Neuronal stem cell (in vitro differentiated cells): ENCODE data around the gene DDX1.

Experiments used
- DNase-seq: peaks from one replicate; pipeline ENCODE4 v3.0.0-alpha.2; 2013; ENCODE audit warnings: low spot score
- H2AFZ ChIP-seq: one replicate; pipeline ENCODE4 v1.6.1; 2013; ENCODE audit warnings: mild to moderate bottlenecking, low read length, inconsistent platforms
- H2AK5ac ChIP-seq: 2 replicates; pipeline ENCODE4 v1.6.1; 2013; ENCODE audit warnings: low read depth, mild to moderate bottlenecking, inconsistent platforms, low read length, moderate library complexity, mixed read lengths
- H2BK120ac ChIP-seq: 2 replicates; pipeline ENCODE4 v1.6.1; 2013; ENCODE audit warnings: low read depth, mild to moderate bottlenecking, inconsistent platforms, low read length, moderate library complexity, mixed read lengths
- H2BK12ac ChIP-seq: one replicate; pipeline ENCODE4 v1.6.1; 2013; ENCODE audit warnings: low read length, inconsistent platforms
- H2BK15ac ChIP-seq: 2 replicates; pipeline ENCODE4 v1.6.1; 2013; ENCODE audit warnings: mild to moderate bottlenecking, low read length, inconsistent platforms, mixed read lengths
- H2BK5ac ChIP-seq: one replicate; pipeline ENCODE4 v1.6.1; 2013; ENCODE audit warnings: inconsistent platforms, mild to moderate bottlenecking, low read length, moderate library complexity
- H3K14ac ChIP-seq: one replicate; pipeline ENCODE4 v1.6.1; 2013; ENCODE audit warnings: low read length, inconsistent platforms
- H3K18ac ChIP-seq: 2 replicates; pipeline ENCODE4 v1.6.1; 2013; ENCODE audit warnings: low read length, inconsistent platforms
- H3K23ac ChIP-seq: 2 replicates; pipeline ENCODE4 v1.6.1; 2013; ENCODE audit warnings: low read depth, mild to moderate bottlenecking, mixed read lengths, low read length, inconsistent platforms; ENCODE audit not compliant: poor library complexity
- H3K27ac ChIP-seq: replicated peaks from 3 replicates; pipeline ENCODE4 v1.5.1; 2013; ENCODE audit warnings: low read length, inconsistent platforms
- H3K27me3 ChIP-seq, 3 experiments: 2 replicates each; pipeline ENCODE4 v1.6.1; 2013; ENCODE audit warnings: low read length in 3 of 3, mild to moderate bottlenecking in 2 of 3, inconsistent platforms in 1 of 3, low read depth in 1 of 3, mixed read lengths in 1 of 3, moderate library complexity in 1 of 3; ENCODE audit not compliant: control insufficient read depth in 3 of 3, insufficient read depth in 3 of 3
- H3K36me3 ChIP-seq, 2 donors: replicated peaks in 1 of 2; 2 replicates each; pipeline ENCODE4 v1.6.1; 2013; ENCODE audit warnings: low read length in 2 of 2; ENCODE audit not compliant: control insufficient read depth in 2 of 2, insufficient read depth in 2 of 2
- H3K4ac ChIP-seq: 2 replicates; pipeline ENCODE4 v1.6.1; 2013; ENCODE audit warnings: inconsistent platforms, mild to moderate bottlenecking, low read length, moderate library complexity
- H3K4me1 ChIP-seq, 2 donors: 1 replicate in 1 of 2; 2 replicates in 1 of 2; pipeline ENCODE4 v1.6.1; 2013; ENCODE audit warnings: low read length in 2 of 2, low read depth in 1 of 2; ENCODE audit not compliant: control insufficient read depth in 2 of 2, insufficient read depth in 1 of 2
- H3K4me2 ChIP-seq: one replicate; pipeline ENCODE4 v1.6.1; 2013; ENCODE audit warnings: mild to moderate bottlenecking, low read length, inconsistent platforms; ENCODE audit not compliant: insufficient read depth, poor library complexity, severe bottlenecking
- H3K4me3 ChIP-seq, 2 donors: 2 replicates each; pipeline ENCODE4 v1.5.1; 2013; ENCODE audit warnings: low read length in 2 of 2, mild to moderate bottlenecking in 2 of 2, inconsistent platforms in 1 of 2, moderate library complexity in 1 of 2
- H3K79me1 ChIP-seq: one replicate; pipeline ENCODE4 v1.6.1; 2013; ENCODE audit warnings: low read depth, mild to moderate bottlenecking, inconsistent platforms, low read length, moderate library complexity
- H3K9ac ChIP-seq: one replicate; pipeline ENCODE4 v1.6.1; 2013; ENCODE audit warnings: mild to moderate bottlenecking, low read depth, low read length, inconsistent platforms; ENCODE audit not compliant: poor library complexity
- H3K9me3 ChIP-seq, 2 donors: replicated peaks in 1 of 2; 2 replicates each; pipeline versions ENCODE3 to v1.6.1; 2013; ENCODE audit warnings: low read length in 2 of 2, mild to moderate bottlenecking in 2 of 2, inconsistent platforms in 1 of 2, low read depth in 1 of 2, mixed read lengths in 1 of 2, moderate library complexity in 1 of 2; ENCODE audit not compliant: control insufficient read depth in 2 of 2, insufficient read depth in 1 of 2
- H4K8ac ChIP-seq: one replicate; pipeline ENCODE4 v1.6.1; 2013; ENCODE audit warnings: low read depth, mild to moderate bottlenecking, inconsistent platforms, low read length, moderate library complexity
- H4K91ac ChIP-seq: one replicate; pipeline ENCODE4 v1.6.1; 2013; ENCODE audit warnings: low read length, low read depth, mild to moderate bottlenecking, inconsistent platforms; ENCODE audit not compliant: poor library complexity
- WGBS, 2 donors: extraction: QIAGEN DNeasy Blood & Tissue Kit; methylation state at CpG; one replicate each; pipeline ENCODE4 v1.1.7; 2013; ENCODE audit warnings: missing lambda C conversion rate in 2 of 2, mixed read lengths in 1 of 2; ENCODE audit not compliant: insufficient read length in 2 of 2, insufficient replicate concordance in 1 of 2; ENCODE audit errors: extremely low coverage in 2 of 2; 5-methylcytosine and 5-hydroxymethylcytosine counted together

Gene DDX1

GRCh38 chr2:15595936-15596335, 4.3 kb downstream of the DDX1 start:
- Histone ChIP-seq H3K27ac (no peak overlapping the region), H3K4me1 (peaks cover 2 to 3% of the 10 kb centered on the region in 2 donors), H3K27me3 (no peaks in the 10 kb centered on the region), H3K14ac (no peak overlapping the region), H3K4me3 (no peak overlapping the region), H4K91ac (no peak overlapping the region), H3K36me3 (peaks cover 14 to 71% of the 10 kb centered on the region in 2 donors), H2BK12ac (no peak overlapping the region), H2AK5ac (no peak overlapping the region), H3K9me3 (no peaks in the 10 kb centered on the region), H2BK15ac (no peak overlapping the region), H4K8ac (no peak overlapping the region), H3K79me1 (peaks cover 4% of the 10 kb centered on the region), H3K9ac (no peak overlapping the region), H2BK120ac (no peak overlapping the region), H3K4me2 (no peak overlapping the region), H2AFZ (no peak overlapping the region), H2BK5ac (no peak overlapping the region), H3K4ac (no peak overlapping the region), H3K18ac (no peak overlapping the region), H3K23ac (no peak overlapping the region)
- no CpG with 5 or more reads among the region's 4 CpGs for WGBS, 2 donors
- no peak for DNase-seq

DNA sequence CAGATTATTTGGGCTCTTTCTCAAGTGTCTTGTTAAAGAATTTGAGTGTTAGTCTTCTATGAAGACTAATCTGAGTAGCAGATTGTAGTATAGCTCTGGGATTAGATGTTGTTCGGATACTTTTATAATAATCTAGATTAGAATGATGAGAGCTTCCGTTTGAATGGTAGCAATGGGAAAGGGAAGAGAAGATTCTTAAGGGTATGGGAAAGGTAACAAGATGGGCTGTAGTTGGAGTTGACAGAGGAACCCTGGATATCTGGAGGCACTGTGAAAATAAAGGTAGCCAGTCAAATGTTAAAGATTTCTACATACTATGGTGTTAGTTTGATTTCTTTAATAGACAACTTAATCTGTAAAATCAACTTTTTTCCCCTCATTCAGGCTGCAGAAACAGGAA, 4.7 kb downstream of the DDX1 start:
- Histone ChIP-seq H3K4me2 (no peak overlapping the region), H3K4me1 (peaks cover 2 to 3% of the 10 kb centered on the region in 2 donors), H2BK5ac (no peak overlapping the region), H4K91ac (no peak overlapping the region), H2AFZ (no peak overlapping the region), H2BK120ac (no peak overlapping the region), H3K27ac (no peak overlapping the region), H3K4ac (no peak overlapping the region), H3K14ac (no peak overlapping the region), H2BK15ac (no peak overlapping the region), H3K36me3 (peaks cover 17 to 75% of the 10 kb centered on the region in 2 donors), H3K23ac (no peak overlapping the region), H3K4me3 (no peak overlapping the region), H3K79me1 (peaks cover 4% of the 10 kb centered on the region), H3K9me3 (no peaks in the 10 kb centered on the region), H3K27me3 (no peaks in the 10 kb centered on the region), H3K18ac (no peak overlapping the region), H3K9ac (no peak overlapping the region), H4K8ac (no peak overlapping the region), H2AK5ac (no peak overlapping the region), H2BK12ac (no peak overlapping the region)
- DNase-seq: no peak
- no CpG with 5 or more reads among the region's 2 CpGs for WGBS, 2 donors

GRCh38 chr2:15596968-15597367, 5.3 kb downstream of the DDX1 start:
- H3K14ac ChIP-seq: no peak overlapping the region
- H2BK12ac ChIP-seq: no peak overlapping the region
- no peak overlapping the region for H2BK5ac ChIP-seq
- no peak overlapping the region for H3K18ac ChIP-seq
- no peak overlapping the region for H2BK15ac ChIP-seq
- peaks cover 17 to 81% of the 10 kb centered on the region in 2 donors for H3K36me3 ChIP-seq
- no peak overlapping the region for H2AK5ac ChIP-seq
- H3K4ac ChIP-seq: no peak overlapping the region
- no peak for DNase-seq
- WGBS, 2 donors: no CpG with 5 or more reads among the region's 4 CpGs
- H2BK120ac ChIP-seq: no peak overlapping the region
- no peak overlapping the region for H3K23ac ChIP-seq
- no peak overlapping the region for H2AFZ ChIP-seq
- H3K27ac ChIP-seq: no peak overlapping the region
- no peak overlapping the region for H3K9ac ChIP-seq
- H3K4me1 ChIP-seq: peaks cover 0 to 3% of the 10 kb centered on the region in 2 donors
- peaks cover 2% of the 10 kb centered on the region for H3K79me1 ChIP-seq
- H4K8ac ChIP-seq: no peak overlapping the region
- H3K4me2 ChIP-seq: no peak overlapping the region
- no peak overlapping the region for H4K91ac ChIP-seq
- H3K4me3 ChIP-seq: no peak overlapping the region
- H3K9me3 ChIP-seq: no peaks in the 10 kb centered on the region
- no peaks in the 10 kb centered on the region for H3K27me3 ChIP-seq

DNA sequence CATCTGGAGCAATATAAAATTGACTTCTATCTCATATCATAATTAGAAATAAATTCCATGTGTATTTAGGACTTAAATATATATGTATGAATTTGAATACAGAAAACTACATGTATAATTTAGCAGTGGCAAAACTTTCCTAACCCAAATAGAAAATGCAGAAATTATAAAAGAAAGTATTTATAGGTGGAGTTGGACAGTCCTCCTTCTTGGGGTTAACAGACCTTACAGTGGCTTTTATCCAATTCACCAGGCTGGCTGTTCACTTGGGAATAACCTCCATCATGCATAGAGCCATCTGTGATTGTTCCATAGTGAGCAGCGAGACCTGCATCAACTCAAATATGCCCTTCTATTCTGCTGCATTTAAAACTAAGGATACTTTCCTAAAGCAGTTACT, 8.3 kb downstream of the DDX1 start:
- no peak overlapping the region for H3K4ac ChIP-seq
- H3K79me1 ChIP-seq: peaks cover 2% of the 10 kb centered on the region
- H3K18ac ChIP-seq: no peak overlapping the region
- H2BK5ac ChIP-seq: no peak overlapping the region
- no peaks in the 10 kb centered on the region for H3K27me3 ChIP-seq
- no peak overlapping the region for H2AFZ ChIP-seq
- no peak overlapping the region for H3K4me2 ChIP-seq
- H2BK15ac ChIP-seq: no peak overlapping the region
- H3K4me1 ChIP-seq: no peaks in the 10 kb centered on the region
- no peak for DNase-seq
- no peak overlapping the region for H3K9ac ChIP-seq
- no peak overlapping the region for H3K27ac ChIP-seq
- H2BK12ac ChIP-seq: no peak overlapping the region
- no peak overlapping the region for H4K91ac ChIP-seq
- H3K9me3 ChIP-seq: no peaks in the 10 kb centered on the region
- no peak overlapping the region for H4K8ac ChIP-seq
- H2BK120ac ChIP-seq: no peak overlapping the region
- H3K4me3 ChIP-seq: no peak overlapping the region
- H3K36me3 ChIP-seq: peaks cover 32 to 100% of the 10 kb centered on the region in 2 donors
- no peak overlapping the region for H2AK5ac ChIP-seq
- no peak overlapping the region for H3K23ac ChIP-seq
- no peak overlapping the region for H3K14ac ChIP-seq
- WGBS, 2 donors: no CpG with 5 or more reads among the region's 1 CpG
